Measurements from ENCODE around the gene ABCD1.
A peak's percentile ranks its signal among the peaks of the same experiment; 100 is the strongest.

The ABCD1 gene

GRCh38 chrX:153763298-153763932, 38.8 kb downstream of the ABCD1 start:
- no peak for DNase-seq (ENCODE audit: low spot score)

DNA sequence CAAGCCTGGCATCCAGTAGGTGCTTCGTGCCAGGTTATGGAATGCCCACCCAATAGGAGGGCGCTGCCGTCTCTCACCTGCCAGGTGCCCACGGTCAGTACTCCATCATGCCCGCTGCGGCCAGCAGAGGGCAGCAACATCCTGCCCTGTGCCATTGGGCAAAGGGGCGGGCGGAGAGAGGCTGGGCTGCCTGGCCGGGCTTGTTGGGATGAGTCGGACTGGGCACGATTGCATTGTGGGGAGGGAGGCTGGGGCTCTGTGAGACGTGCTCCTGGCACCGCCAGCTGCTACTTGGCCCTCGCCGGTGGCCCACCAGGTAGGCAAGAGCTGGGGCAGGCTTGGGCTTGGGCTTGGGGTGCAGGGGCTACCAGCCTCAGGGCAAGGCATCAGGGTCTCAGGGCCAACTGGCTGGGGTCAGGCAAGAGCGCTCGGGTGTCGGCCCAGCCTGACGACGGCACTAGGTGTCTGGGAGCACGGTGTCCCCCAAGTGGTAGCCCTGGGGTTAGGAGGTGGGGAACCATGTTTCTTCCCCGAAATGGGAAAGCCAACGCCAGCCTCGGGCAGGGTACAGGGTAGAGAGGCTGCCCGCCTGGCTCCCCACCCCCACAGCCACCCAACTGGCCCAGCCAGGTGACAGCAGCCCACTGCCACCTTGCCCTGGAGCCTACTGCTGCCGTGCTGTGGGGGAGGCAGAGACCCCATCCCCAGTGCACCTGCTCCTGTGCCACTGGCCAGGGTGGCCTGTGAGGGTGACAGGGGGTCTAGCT, 39.5 kb downstream of the ABCD1 start, which contains the start of gene PLXNB3:
TSS of gene PLXNB3 (plus strand) at position 261 of the 767 bp plus-strand sequence. CDS start 1,287 bp downstream, outside the sequence.
- peak; percentile 70 for DNase-seq (ENCODE audit: low spot score)

- no peak for DNase-seq (ENCODE audit: low spot score)
Measured at GRCh38 chrX:153764786-153765137, 40.1 kb downstream of the ABCD1 start.

DNA sequence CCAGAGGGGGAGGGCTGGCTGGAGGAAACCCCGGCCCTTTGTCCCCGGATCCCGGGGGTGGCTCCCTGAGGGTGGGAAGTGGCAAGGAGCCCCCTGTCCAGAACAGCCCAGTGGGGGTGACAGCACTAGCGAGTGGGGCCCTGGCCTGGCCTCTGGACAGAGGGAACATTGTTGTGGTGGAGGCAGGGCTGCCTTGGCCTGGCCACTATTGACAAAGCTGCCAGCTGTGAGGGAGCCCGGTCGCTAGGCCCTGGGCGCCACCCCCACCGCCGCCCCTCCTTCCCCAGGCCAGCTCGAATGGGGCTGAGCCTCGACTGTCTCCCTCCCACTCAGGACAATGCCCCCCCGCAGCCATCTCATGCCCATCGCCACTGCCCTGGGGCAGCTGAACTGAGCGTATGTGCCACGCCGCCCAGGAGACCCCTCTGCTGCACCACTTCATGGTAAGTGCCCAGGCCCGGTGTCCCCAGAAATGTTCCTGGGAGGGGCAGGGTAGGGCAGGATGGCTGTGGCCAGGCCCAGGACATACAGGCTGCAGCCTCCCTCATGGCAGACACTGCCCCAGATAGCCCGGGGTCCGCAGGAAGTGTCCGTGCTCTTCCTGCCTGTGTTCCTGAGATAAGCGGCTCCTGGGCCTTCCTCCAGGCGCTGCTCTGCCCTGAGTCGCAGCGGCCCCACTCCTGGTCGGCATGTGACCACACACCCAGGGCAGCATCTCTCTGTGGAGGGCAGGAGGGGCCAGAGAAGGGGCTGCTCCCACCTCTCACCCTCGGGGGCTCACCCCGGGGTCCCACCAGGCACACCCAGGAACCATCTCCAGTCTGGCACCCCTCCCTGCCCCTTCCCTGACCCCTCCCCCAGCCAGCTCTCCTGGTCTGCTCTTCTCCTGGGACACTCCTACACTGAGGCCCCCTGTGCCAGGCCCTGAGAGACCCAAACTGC, 40.8 kb downstream of the ABCD1 start:
- peak; percentile 4 for DNase-seq (ENCODE audit: low spot score)

DNA sequence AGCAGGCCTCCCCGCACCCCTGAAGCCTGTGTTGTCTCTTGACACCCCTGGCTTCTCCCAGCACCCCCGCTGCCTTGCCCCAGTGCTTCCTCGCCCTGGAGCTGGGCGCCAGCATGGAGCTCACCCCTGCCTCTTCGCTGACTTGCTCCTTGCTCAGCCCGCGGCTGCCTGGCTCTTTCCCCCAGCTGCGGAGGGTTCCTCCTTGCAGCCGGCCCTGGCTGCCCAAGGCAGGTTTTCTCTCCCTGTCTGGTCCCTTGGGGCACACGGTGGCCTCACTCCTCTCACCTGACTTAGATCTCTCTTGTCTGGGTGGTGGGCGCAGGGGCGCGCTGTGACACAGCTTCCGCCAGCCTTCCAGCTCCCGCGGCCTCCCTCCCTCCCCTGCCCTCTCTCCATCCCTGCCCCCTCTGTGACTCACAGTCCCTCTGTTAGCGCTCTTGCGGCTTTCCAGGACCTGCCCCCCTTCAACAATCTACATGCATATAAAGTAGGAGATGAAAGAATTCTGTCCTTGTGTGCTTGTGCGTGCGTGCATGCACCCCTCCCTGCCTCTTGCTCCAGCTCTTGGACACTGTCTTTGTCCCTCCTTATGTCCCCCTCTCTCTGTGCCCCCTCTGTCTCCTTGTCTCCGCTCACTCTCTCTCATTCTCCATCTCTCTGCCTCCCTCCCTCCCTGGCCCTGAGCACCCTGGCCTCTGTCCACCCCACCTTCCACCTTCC, 41.6 kb downstream of the ABCD1 start:
- DNase-seq (ENCODE audit: low spot score) = no peak

DNA sequence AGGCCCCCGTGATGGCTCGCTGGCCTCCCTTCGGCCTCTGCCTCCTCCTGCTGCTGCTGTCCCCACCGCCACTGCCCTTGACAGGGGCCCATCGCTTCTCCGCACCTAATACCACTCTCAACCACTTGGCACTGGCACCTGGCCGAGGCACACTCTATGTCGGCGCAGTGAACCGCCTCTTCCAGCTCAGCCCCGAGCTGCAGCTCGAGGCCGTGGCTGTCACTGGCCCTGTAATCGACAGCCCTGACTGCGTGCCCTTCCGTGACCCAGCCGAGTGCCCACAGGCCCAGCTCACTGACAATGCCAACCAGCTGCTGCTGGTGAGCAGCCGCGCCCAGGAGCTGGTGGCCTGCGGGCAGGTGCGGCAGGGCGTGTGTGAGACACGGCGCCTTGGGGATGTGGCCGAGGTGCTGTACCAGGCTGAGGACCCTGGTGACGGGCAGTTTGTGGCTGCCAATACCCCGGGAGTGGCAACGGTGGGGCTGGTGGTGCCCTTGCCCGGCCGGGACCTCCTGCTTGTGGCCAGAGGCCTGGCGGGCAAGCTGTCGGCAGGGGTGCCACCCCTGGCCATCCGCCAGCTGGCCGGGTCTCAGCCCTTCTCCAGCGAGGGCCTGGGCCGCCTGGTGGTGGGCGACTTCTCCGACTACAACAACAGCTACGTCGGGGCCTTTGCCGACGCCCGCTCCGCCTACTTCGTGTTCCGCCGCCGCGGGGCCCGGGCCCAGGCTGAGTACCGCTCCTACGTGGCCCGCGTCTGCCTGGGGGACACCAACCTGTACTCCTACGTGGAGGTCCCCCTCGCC, 42.4 kb downstream of the ABCD1 start:
- DNase-seq (ENCODE audit: low spot score) = no peak

GRCh38 chrX:153767674-153768055, 43.0 kb downstream of the ABCD1 start:
- DNase-seq (ENCODE audit: low spot score) = no peak

DNA sequence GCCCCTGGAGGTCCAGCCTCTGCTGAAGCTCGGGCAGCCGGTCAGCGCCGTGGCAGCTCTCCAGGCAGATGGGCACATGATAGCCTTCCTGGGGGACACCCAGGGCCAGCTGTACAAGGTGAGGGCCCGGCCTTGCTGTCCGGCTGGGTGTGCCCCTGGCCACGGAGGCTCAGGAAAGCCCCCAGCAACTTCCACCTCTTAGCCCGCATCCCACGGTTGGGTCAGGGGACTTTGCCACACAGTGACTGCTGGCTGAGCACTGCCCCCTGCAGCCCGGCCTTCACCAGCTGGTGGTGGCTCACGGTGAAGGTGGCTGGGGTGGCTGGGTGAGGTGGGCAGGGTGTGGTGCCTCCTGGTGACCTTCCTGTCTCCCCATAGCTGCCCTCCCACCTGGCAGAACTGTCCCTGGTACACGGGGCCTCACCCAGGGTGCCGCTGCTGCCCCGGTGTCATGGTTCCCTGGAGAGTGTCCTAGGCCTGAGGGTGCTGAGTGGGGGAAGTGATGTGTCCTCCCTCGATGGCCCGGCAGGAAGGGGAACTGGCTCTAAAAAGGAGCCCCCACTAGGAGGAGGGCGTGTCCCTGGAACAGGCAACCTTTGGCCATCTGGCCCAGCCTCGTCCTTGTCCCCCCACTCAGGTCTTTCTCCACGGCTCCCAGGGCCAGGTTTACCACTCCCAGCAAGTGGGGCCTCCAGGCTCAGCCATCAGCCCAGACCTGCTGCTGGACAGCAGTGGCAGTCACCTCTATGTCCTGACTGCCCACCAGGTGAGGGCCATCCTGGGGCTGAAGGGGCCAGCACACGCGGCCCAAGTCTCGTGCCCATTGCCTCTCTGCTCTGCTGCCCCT, 43.9 kb downstream of the ABCD1 start:
- no peak for DNase-seq (ENCODE audit: low spot score)

GRCh38 chrX:153769158-153769864, 44.7 kb downstream of the ABCD1 start:
- DNase-seq (ENCODE audit: low spot score) = no peak

DNA sequence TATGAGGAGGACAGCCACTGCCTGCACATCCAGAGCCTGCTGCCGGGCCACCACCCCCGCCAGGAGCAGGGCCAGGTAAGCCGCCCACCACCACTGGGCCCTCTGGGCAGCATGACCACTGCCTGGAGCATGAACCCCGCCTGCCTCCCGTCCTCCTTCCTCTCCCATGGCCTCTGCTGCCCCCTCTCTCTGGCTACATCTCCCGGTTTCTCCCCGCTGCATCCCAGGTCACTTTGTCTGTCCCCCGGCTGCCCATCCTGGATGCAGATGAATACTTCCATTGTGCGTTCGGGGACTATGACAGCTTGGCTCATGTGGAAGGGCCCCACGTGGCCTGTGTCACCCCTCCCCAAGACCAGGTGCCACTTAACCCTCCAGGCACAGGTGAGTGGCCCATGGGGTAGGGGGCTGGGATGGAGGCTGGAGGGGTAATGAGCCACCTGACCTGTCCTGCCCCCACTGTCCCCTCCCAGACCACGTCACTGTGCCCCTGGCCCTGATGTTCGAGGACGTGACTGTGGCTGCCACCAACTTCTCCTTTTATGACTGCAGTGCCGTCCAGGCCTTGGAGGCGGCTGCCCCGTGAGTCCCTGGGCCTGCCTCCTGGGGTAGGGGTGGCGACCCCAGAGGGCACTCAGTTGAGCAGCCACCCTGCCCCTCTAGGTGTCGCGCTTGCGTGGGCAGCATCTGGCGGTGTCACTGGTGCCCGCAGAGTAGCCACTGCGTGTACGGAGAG, 45.4 kb downstream of the ABCD1 start:
- DNase-seq (ENCODE audit: low spot score) = peak; percentile 4

- peak; percentile 4 for DNase-seq (ENCODE audit: low spot score)
Measured at GRCh38 chrX:153770601-153771414, 46.2 kb downstream of the ABCD1 start.

DNA sequence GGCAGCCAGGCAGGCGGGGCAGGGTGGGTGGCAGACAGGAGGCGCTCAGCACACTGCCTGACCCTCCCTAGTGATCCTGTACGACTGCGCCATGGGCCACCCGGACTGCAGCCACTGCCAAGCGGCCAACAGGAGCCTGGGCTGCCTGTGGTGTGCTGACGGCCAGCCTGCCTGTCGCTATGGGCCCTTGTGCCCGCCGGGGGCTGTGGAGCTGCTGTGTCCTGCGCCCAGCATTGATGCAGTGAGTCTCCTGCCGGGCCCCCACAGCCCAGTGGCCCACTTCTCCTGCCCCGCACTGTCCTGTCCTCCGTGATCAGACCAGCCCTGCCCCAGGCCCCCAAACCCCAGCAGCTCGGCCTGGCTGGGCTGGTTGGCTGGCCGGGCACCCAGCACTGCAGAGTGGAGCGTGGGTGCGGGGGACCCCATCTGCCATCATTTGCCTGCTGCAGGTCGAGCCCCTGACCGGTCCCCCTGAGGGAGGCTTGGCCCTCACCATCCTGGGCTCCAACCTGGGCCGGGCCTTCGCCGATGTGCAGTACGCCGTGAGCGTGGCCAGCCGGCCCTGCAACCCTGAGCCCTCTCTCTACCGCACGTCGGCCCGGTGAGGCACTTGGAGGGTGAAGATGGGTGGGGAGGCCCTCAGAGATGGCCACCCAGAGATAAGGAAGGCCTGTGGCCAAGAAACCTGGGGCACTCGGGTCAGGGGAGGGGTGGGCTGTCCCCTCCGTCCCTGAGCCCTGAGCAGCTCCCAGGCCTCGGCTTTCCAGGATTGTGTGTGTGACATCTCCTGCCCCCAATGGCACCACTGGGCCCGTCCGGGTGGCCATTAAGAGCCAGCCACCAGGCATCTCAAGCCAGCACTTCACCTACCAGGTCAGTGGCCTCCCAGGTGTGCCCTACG, 47.0 kb downstream of the ABCD1 start:
- DNase-seq (ENCODE audit: low spot score) = peak; percentile 3

DNA sequence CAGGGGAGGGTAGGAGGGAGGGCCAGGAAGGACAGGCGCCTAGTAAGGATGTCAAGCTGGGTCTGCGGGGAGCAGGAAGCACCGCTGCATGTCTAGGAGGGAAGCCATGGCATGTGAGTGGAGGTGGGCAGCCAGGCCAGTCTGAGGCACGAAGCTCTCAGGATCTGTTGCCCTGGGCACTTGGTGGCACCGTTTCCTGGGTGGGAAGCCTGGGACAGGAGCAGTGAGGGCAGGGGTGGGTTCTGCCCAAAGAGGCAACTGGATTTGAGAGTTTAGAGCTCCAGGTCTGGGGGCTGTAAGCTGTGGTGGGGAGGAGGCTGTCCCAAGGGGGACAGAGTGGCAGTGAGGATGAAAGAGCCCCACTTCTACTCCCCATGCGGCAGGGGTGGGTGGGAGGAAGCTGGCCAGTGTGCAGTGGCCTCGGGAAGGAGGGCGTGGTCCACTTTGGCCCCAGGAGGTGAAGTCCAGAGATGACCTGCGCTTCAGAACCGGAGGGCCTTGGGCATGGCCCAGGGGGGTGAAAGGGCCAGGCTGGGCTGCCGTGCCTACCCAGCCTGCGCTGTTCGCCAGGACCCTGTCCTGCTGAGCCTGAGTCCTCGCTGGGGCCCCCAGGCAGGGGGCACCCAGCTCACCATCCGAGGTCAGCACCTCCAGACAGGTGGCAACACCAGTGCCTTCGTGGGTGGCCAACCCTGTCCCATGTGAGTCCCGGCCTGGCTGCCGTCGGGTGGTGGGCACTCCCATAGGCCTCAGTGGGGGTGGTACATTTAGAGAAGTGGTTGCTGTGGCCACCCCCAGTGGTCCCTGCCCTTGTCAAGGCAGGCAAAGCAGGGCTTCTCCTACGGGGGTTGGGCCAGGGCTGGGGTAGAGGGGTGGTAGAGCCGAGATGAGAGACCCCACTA, 47.9 kb downstream of the ABCD1 start:
- DNase-seq (ENCODE audit: low spot score) = peak; percentile 1

- peak; percentile 5 for DNase-seq (ENCODE audit: low spot score)
Measured at GRCh38 chrX:153773218-153773611, 48.6 kb downstream of the ABCD1 start.

- no peak for DNase-seq (ENCODE audit: low spot score)
Measured at GRCh38 chrX:153773741-153774575, 49.3 kb downstream of the ABCD1 start.

All from HuH-7.5 (cell line).